Left ventricle myocardium inferior (tissue), 1 donor: ENCODE results near the gene LAPTM4A. TPM values are rescaled to one million over a fixed set of nuclear protein-coding genes. Genes with fewer than 3 reads are reported as not detected.

Experiments used
- DNase-seq: peaks from one replicate; pipeline ENCODE4 v3.0.0-alpha.2; 2020
- H3K27ac ChIP-seq: fragments of 200-600 bp; replicated peaks from 2 replicates; pipeline ENCODE4 v1.8.0; 2021
- H3K27me3 ChIP-seq: fragments of 200-600 bp; 2 replicates; pipeline ENCODE4 v1.8.0; 2021; ENCODE audit warnings: low read depth
- H3K36me3 ChIP-seq: fragments of 200-600 bp; 2 replicates; pipeline ENCODE4 v1.8.0; 2021
- H3K4me1 ChIP-seq: fragments of 200-600 bp; 2 replicates; pipeline ENCODE4 v1.8.0; 2021
- H3K4me3 ChIP-seq: fragments of 200-600 bp; 2 replicates; pipeline ENCODE4 v1.8.0; 2021; ENCODE audit warnings: mild to moderate bottlenecking, moderate library complexity
- H3K9me3 ChIP-seq: fragments of 200-600 bp; replicated peaks from 2 replicates; pipeline ENCODE4 v1.8.0; 2021
- intact Hi-C: fragments of 100-400 bp; cut with micrococcal nuclease; formaldehyde crosslinking; loops from one replicate; pipeline ENCODE4 v1.11.0; 2022
- total RNA-seq: library from RNA; stranded (reverse); fragmentation: NEBNext Ultra II Directional; extraction: Animal tissue kit (Norgen Biotek cat#: 25700); gene quantifications from one replicate; pipeline ENCODE4 v1.2.1, GENCODE V29; 2021
- TF ChIP-seq, protein P1 (sequence below): fragments of 200-600 bp; IDR thresholded peaks from 2 replicates; pipeline ENCODE4 v1.8.0; 2021; ENCODE audit warnings: antibody characterized with exemption, mild to moderate bottlenecking, borderline replicate concordance
- donor health status: DM: no; HTN: yes; CAD: no; lungs with severe emphysema.

LAPTM4A gene
- total RNA-seq, 1 donor from 2014 or later = 201 TPM

GRCh38 chr2:20018601-20019152 is 32.8 kb downstream of the LAPTM4A start:
- no peaks in the 10 kb centered on the region for H3K4me1 ChIP-seq
- H3K9me3 ChIP-seq = peaks cover 18% of the 10 kb centered on the region
- DNase-seq = no peak
- H3K27me3 ChIP-seq = no peaks in the 10 kb centered on the region
- no peak overlapping the region for H3K4me3 ChIP-seq
- no peak overlapping the region for H3K27ac ChIP-seq
- TF ChIP-seq, protein P1, sequence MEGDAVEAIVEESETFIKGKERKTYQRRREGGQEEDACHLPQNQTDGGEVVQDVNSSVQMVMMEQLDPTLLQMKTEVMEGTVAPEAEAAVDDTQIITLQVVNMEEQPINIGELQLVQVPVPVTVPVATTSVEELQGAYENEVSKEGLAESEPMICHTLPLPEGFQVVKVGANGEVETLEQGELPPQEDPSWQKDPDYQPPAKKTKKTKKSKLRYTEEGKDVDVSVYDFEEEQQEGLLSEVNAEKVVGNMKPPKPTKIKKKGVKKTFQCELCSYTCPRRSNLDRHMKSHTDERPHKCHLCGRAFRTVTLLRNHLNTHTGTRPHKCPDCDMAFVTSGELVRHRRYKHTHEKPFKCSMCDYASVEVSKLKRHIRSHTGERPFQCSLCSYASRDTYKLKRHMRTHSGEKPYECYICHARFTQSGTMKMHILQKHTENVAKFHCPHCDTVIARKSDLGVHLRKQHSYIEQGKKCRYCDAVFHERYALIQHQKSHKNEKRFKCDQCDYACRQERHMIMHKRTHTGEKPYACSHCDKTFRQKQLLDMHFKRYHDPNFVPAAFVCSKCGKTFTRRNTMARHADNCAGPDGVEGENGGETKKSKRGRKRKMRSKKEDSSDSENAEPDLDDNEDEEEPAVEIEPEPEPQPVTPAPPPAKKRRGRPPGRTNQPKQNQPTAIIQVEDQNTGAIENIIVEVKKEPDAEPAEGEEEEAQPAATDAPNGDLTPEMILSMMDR = no peak
- no peaks in the 10 kb centered on the region for H3K36me3 ChIP-seq
- intact Hi-C loops = no loop called here

DNA sequence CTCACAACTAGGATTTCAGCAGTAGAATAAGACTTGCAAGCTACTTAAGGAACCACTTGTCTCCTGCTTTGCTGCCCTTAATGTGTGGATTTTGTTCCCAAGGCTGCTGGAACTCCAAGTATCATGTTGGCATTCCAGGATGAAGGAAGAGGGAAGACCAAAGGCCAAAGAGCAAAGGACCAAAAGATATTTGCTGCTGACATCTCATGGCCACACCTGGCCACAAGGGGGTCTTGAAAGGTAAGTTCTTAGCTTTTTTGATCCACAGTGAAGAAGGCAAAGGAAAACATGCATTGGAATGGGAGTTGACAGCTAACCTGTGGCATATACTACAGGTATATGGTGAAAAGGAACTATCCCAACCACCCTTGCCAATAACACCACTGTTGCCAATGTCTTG is 35.1 kb downstream of the LAPTM4A start:
- Histone ChIP-seq H3K27me3 (peaks cover 9% of the 10 kb centered on the region), H3K36me3 (no peaks in the 10 kb centered on the region)
- intact Hi-C loops = no loop called here

DNA sequence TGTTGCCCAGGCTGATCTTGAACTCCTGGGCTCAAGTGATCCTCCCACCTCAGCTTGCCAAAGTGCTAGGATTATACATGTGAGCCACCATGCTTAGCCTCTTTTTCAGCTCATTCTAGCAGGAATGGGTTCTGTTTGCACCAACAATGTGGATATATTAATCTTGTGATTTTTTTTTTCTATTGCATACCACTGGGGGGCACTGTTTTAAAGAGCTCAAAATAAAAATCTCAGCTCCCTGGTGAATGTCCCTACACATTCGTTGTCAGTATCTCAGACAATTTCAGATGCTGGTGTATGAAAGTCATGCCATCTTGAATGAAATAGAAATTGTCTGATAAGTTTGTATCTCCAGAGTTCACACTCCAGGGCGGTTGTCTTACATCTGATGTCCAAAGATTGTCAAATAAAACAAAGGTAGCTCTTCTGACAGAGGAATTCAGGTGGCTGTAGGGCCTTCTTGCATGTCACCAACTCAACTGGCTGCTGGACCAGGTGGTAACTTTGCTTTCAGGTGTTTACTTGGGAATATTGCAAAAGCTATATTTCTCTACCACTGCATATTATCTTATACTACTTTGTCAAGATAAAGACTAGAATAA is 35.8 kb downstream of the LAPTM4A start:
- Histone ChIP-seq H3K4me3 (no peak overlapping the region), H3K36me3 (no peaks in the 10 kb centered on the region), H3K4me1 (peaks cover 16% of the 10 kb centered on the region), H3K27me3 (peaks cover 16% of the 10 kb centered on the region), H3K27ac (no peak overlapping the region), H3K9me3 (peaks cover 10% of the 10 kb centered on the region)
- TF ChIP-seq, protein P1 = peak; percentile 70
- intact Hi-C loops = loop anchor here (1.0 kb wide), 1 partner anchor 83 kb away; no protein-coding TSS in a partner anchor
- no peak for DNase-seq

More for the DNA sequence above, 35.1 kb downstream of the LAPTM4A start:
- peaks cover 11% of the 10 kb centered on the region for H3K9me3 ChIP-seq
- no peak overlapping the region for H3K27ac ChIP-seq
- no peak for DNase-seq
- H3K4me1 ChIP-seq = peaks cover 16% of the 10 kb centered on the region
- TF ChIP-seq, protein P1 = no peak
- H3K4me3 ChIP-seq = no peak overlapping the region

GRCh38 chr2:20013126-20013849 is 38.1 kb downstream of the LAPTM4A start:
- intact Hi-C loops = no loop called here

More at GRCh38 chr2:20013126-20013849, 38.1 kb downstream of the LAPTM4A start:
- TF ChIP-seq, protein P1 = no peak
- peaks cover 16% of the 10 kb centered on the region for H3K4me1 ChIP-seq
- peak overlapping the region; percentile 50 for H3K27ac ChIP-seq
- no peaks in the 10 kb centered on the region for H3K36me3 ChIP-seq
- H3K27me3 ChIP-seq = peaks cover 37% of the 10 kb centered on the region
- peaks cover 10% of the 10 kb centered on the region for H3K9me3 ChIP-seq
- DNase-seq = no peak
- peak overlapping the region; percentile 66 for H3K4me3 ChIP-seq
